C4-2B (cell line): ENCODE results near the gene MCF2L.

Source experiments
- ZFX ChIP-seq: fragments of 450-650 bp; IDR thresholded peaks from 2 replicates; pipeline ENCODE4 v1.6.1; 2017
- TF ChIP-seq, protein P1 (sequence below): fragments of 450-650 bp; conservative IDR thresholded peaks from 2 replicates; pipeline ENCODE4 v1.5.1; 2017; ENCODE audit warnings: mild to moderate bottlenecking

GRCh38 chr13:112928020-112928971 lies 40.7 kb upstream of the MCF2L start:
- TF ChIP-seq, protein P1, sequence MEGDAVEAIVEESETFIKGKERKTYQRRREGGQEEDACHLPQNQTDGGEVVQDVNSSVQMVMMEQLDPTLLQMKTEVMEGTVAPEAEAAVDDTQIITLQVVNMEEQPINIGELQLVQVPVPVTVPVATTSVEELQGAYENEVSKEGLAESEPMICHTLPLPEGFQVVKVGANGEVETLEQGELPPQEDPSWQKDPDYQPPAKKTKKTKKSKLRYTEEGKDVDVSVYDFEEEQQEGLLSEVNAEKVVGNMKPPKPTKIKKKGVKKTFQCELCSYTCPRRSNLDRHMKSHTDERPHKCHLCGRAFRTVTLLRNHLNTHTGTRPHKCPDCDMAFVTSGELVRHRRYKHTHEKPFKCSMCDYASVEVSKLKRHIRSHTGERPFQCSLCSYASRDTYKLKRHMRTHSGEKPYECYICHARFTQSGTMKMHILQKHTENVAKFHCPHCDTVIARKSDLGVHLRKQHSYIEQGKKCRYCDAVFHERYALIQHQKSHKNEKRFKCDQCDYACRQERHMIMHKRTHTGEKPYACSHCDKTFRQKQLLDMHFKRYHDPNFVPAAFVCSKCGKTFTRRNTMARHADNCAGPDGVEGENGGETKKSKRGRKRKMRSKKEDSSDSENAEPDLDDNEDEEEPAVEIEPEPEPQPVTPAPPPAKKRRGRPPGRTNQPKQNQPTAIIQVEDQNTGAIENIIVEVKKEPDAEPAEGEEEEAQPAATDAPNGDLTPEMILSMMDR = no peak
- TF ChIP-seq ZFX = no peak
